ENCODE results near the gene KAT6B.
A peak's percentile ranks its signal among the peaks of the same experiment; 100 is the strongest.

The KAT6B gene

GRCh38 chr10:75061709-75062505 is 235.5 kb downstream of the KAT6B start (continued):
- TF ChIP-seq ZNF121 (tag by site-specific recombination; IDR thresholded peaks at IDR 0.05) = no peak

- CTCF ChIA-PET = interaction anchor here (0.6 to 0.8 kb wide), 2 partner anchors 18 to 898 kb away, joined by 3 read pairs; no protein-coding TSS in a partner anchor
- no peaks in the 10 kb centered on the region for H3K4me1 ChIP-seq (ENCODE audit: control insufficient read depth, insufficient read depth, low read length)
- H3K36me3 ChIP-seq (ENCODE audit: control insufficient read depth in 2 of 2, insufficient read depth in 1 of 2, low read length in 2 of 2) = no peaks in the 10 kb centered on the region
- no peaks in the 10 kb centered on the region for H3K9me3 ChIP-seq (ENCODE audit: control insufficient read depth, insufficient read depth, low read depth, low read length)
- TF ChIP-seq SETDB1 (IDR thresholded peaks at IDR 0.05; ENCODE audit: insufficient read length, low read length) (peak; percentile 25), ZSCAN16 (tag by site-specific recombination; IDR thresholded peaks at IDR 0.05) (no peak), ZNF2 (tag by site-specific recombination; IDR thresholded peaks at IDR 0.05) (no peak), RBAK (tag by site-specific recombination; IDR thresholded peaks at IDR 0.05) (no peak), ZFP3 (tag by site-specific recombination; IDR thresholded peaks at IDR 0.05; ENCODE audit: low read depth) (no peak), ZNF704 (tag by site-specific recombination; IDR thresholded peaks at IDR 0.05) (no peak)
- no peak overlapping the region for H3K27ac ChIP-seq (ENCODE audit: extremely low read depth, low read depth, low read length)
- POLR2A ChIA-PET = no interaction called here
- H3K4me3 ChIP-seq (ENCODE audit: low read depth, low read length) = no peak overlapping the region
These were observed 236.3 kb downstream of the KAT6B start for GRCh38 chr10:75062506-75063299.

GRCh38 chr10:75063461-75064230 is 237.2 kb downstream of the KAT6B start:
- no peak overlapping the region for H3K4me3 ChIP-seq (ENCODE audit: low read depth, low read length)
- no peaks in the 10 kb centered on the region for H3K36me3 ChIP-seq (ENCODE audit: control insufficient read depth in 2 of 2, insufficient read depth in 1 of 2, low read length in 2 of 2)
- no peak for TF ChIP-seq HOXA7 (CRISPR knock-in tag; IDR thresholded peaks at IDR 0.05; ENCODE audit: borderline replicate concordance)
- no peak for TF ChIP-seq ZNF121 (tag by site-specific recombination; IDR thresholded peaks at IDR 0.05)
- no peak for TF ChIP-seq ZNF585B (tag by site-specific recombination; IDR thresholded peaks at IDR 0.05)
- no peak for TF ChIP-seq ZNF148 (tag by site-specific recombination; IDR thresholded peaks at IDR 0.05; ENCODE audit: borderline replicate concordance)
- no peak for TF ChIP-seq ZNF544 (tag by site-specific recombination; IDR thresholded peaks at IDR 0.05)
- TF ChIP-seq ZNF561 (tag by site-specific recombination; IDR thresholded peaks at IDR 0.05; ENCODE audit: borderline replicate concordance) = no peak
- TF ChIP-seq ZNF837 (tag by site-specific recombination; IDR thresholded peaks at IDR 0.05) = no peak
- no peak for TF ChIP-seq IKZF3 (tag by site-specific recombination; IDR thresholded peaks at IDR 0.05)
- TF ChIP-seq, protein P1, sequence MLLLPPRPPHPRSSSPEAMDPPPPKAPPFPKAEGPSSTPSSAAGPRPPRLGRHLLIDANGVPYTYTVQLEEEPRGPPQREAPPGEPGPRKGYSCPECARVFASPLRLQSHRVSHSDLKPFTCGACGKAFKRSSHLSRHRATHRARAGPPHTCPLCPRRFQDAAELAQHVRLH (tag by site-specific recombination; IDR thresholded peaks at IDR 0.05) = no peak
- TF ChIP-seq KLF16 (tag by site-specific recombination; IDR thresholded peaks at IDR 0.05) = no peak
- TF ChIP-seq ZNF398 (tag by site-specific recombination; IDR thresholded peaks at IDR 0.05) = no peak
- TF ChIP-seq KLF7 (tag by site-specific recombination; IDR thresholded peaks at IDR 0.05; ENCODE audit: borderline replicate concordance) = no peak
- no peak for TF ChIP-seq ZNF112 (tag by site-specific recombination; IDR thresholded peaks at IDR 0.05)
- no peak for TF ChIP-seq ZNF394 (tag by site-specific recombination; IDR thresholded peaks at IDR 0.05; ENCODE audit: borderline replicate concordance)
- no peak for TF ChIP-seq YY2 (tag by site-specific recombination; IDR thresholded peaks at IDR 0.05)
- no peak for TF ChIP-seq PRDM1 (tag by site-specific recombination; IDR thresholded peaks at IDR 0.05)
- no peaks in the 10 kb centered on the region for H3K9me3 ChIP-seq (ENCODE audit: control insufficient read depth, insufficient read depth, low read depth, low read length)
- H3K27ac ChIP-seq (ENCODE audit: extremely low read depth, low read depth, low read length) = no peak overlapping the region
- no peaks in the 10 kb centered on the region for H3K4me1 ChIP-seq (ENCODE audit: control insufficient read depth, insufficient read depth, low read length)
- ChIA-PET POLR2A (no interaction called here), CTCF (interaction anchor here (0.5 to 0.6 kb wide), 2 partner anchors 899 to 1106 kb away, joined by 3 read pairs; no protein-coding TSS in a partner anchor)

Measured in HEK293 (cell line).